Rectal smooth muscle tissue (tissue), 1 donor: ENCODE results near the gene ZBTB12.
"Not testable (repeated sequence)": the region's sequence is repeated elsewhere in the genome, so short reads cannot be mapped to it uniquely, and the experiment has no call there.

Experiments used
- H3K27ac ChIP-seq: one replicate; pipeline ENCODE4 v1.7.0; 2013; ENCODE audit warnings: low read depth, low read length, inconsistent platforms
- H3K27me3 ChIP-seq: one replicate; pipeline ENCODE4 v1.7.0; 2013; ENCODE audit warnings: low read length; ENCODE audit not compliant: control insufficient read depth, insufficient read depth
- H3K36me3 ChIP-seq: one replicate; pipeline ENCODE4 v1.7.0; 2013; ENCODE audit warnings: low read length; ENCODE audit not compliant: control insufficient read depth, insufficient read depth
- H3K4me1 ChIP-seq: one replicate; pipeline ENCODE4 v1.7.0; 2013; ENCODE audit warnings: low read length; ENCODE audit not compliant: control insufficient read depth, insufficient read depth
- H3K4me3 ChIP-seq: one replicate; pipeline ENCODE4 v1.7.0; 2013; ENCODE audit warnings: low read length
- H3K9ac ChIP-seq: one replicate; pipeline ENCODE4 v1.7.0; 2013; ENCODE audit warnings: low read length

The ZBTB12 gene

DNA sequence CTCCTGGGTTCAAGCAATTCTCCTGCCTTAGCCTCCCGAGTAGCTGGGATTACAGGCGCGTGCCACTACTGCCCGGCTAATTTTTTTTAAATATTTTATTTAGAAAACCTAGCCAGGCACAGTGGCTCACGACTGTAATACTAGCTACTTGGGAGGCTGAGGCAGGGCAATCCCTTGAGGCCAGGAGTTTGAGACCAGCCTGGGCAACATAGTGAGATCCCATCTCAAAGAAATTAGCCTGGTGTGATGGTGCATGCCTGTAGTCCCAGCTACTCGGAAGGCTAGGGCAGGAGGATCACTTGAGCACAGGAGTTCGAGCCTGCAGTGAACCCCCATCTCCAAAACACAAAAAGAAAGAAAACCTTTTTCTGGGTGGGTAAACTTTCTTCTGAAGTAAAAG, 25.5 kb downstream of the ZBTB12 start:
- H3K9ac ChIP-seq, result no peak overlapping the region
- no peaks in the 10 kb centered on the region for H3K27me3 ChIP-seq
- no peak overlapping the region for H3K27ac ChIP-seq
- H3K4me3 ChIP-seq, result no peak overlapping the region
- H3K36me3 ChIP-seq, result peaks cover 10% of the 10 kb centered on the region
- no peaks in the 10 kb centered on the region for H3K4me1 ChIP-seq

DNA sequence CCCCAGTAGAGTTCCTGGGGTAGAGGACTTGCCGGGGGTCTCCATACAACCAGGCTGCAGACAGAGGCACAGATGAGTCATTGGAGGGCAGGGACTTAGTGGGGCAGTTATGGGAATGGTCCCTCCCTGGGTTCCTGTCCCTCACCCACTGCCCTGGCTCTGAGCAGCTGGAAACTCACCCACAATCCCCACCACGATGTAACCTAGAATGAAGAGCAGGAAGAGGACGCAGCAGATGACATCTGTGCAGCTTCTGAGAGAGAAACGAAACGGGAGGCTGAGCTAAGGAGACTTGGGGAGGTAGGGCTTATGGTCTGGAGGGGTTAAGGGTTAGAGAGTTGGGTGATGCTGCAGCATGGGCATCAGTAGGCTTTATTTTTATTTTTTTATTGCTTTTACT, 26.0 kb downstream of the ZBTB12 start:
- H3K4me3 ChIP-seq, result no peak overlapping the region
- peaks cover 5% of the 10 kb centered on the region for H3K36me3 ChIP-seq
- no peak overlapping the region for H3K9ac ChIP-seq
- no peak overlapping the region for H3K27ac ChIP-seq
- H3K4me1 ChIP-seq, result no peaks in the 10 kb centered on the region
- H3K27me3 ChIP-seq, result no peaks in the 10 kb centered on the region

GRCh38 chr6:31874836-31875572, 26.9 kb downstream of the ZBTB12 start:
- no peaks in the 10 kb centered on the region for H3K27me3 ChIP-seq
- H3K9ac ChIP-seq, result no peak overlapping the region
- no peak overlapping the region for H3K27ac ChIP-seq
- H3K4me1 ChIP-seq, result no peaks in the 10 kb centered on the region
- H3K4me3 ChIP-seq, result no peak overlapping the region
- H3K36me3 ChIP-seq, result no peaks in the 10 kb centered on the region

DNA sequence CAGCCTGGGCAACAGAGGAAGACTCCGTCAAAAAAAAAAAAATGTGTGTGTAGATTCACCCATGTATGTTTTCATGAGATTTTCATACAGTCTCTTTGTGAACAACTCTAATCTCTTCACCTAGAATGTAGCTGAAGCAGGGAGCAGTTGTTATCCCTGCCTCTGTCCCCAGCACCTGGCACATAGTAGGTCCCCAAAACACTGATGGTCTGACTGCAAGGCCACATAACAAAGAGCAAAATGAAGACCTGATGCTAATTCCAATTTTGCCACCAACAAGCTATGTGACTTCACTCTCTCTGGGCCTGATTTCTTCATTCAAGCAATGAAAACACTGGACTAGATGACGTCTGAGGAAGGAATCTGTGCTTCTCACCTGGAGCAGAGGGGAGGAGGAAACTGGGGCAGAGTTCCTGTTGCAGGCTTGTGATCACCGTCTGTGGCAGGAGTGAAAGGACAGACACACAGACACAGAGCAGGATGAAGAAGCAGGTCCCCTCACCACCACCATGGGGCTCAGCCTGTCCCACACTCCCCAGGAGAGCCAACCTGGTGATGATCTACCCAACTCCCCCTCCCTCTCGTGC, 27.7 kb downstream of the ZBTB12 start:
- Histone ChIP-seq H3K27me3 (no peaks in the 10 kb centered on the region), H3K36me3 (no peaks in the 10 kb centered on the region), H3K4me1 (no peaks in the 10 kb centered on the region), H3K27ac (no peak overlapping the region), H3K4me3 (no peak overlapping the region), H3K9ac (no peak overlapping the region)

GRCh38 chr6:31871046-31871659, 30.7 kb downstream of the ZBTB12 start:
- Histone ChIP-seq H3K27me3 (no peaks in the 10 kb centered on the region), H3K4me3 (no peak overlapping the region), H3K9ac (no peak overlapping the region), H3K36me3 (no peaks in the 10 kb centered on the region), H3K4me1 (no peaks in the 10 kb centered on the region), H3K27ac (no peak overlapping the region)

- Histone ChIP-seq H3K9ac (no peak overlapping the region), H3K4me1 (no peaks in the 10 kb centered on the region), H3K27ac (no peak overlapping the region), H3K36me3 (no peaks in the 10 kb centered on the region), H3K27me3 (no peaks in the 10 kb centered on the region), H3K4me3 (no peak overlapping the region)
Observed at GRCh38 chr6:31870385-31870921, 31.4 kb downstream of the ZBTB12 start.

DNA sequence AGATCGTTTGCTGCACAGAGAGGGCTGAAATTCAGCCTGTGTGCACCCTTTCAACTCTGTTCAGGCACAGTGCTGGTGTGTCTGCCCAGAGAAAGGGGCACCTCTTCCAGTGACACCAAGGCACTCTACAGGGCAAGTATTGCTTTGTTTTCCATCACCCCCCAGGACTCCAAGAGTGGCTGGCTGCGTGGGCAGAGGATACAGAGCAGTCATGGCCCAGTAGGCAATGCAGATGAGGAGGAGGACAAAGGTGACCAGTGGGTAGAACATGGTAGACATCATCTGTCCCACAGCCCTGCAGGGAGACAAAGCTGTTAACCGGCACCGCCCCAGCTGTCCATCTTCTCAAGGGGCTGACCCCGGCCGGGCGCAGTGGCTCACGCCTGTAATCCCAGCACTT, 32.5 kb downstream of the ZBTB12 start:
- Histone ChIP-seq H3K27ac (no peak overlapping the region), H3K4me3 (no peak overlapping the region), H3K36me3 (peaks cover 3% of the 10 kb centered on the region), H3K27me3 (no peaks in the 10 kb centered on the region), H3K9ac (no peak overlapping the region), H3K4me1 (no peaks in the 10 kb centered on the region)

- H3K9ac ChIP-seq, H3K27ac ChIP-seq, H3K36me3 ChIP-seq, H3K4me1 ChIP-seq, H3K4me3 ChIP-seq, H3K27me3 ChIP-seq: not testable (repeated sequence)
Observed at GRCh38 chr6:31868658-31868971, 33.3 kb downstream of the ZBTB12 start.

DNA sequence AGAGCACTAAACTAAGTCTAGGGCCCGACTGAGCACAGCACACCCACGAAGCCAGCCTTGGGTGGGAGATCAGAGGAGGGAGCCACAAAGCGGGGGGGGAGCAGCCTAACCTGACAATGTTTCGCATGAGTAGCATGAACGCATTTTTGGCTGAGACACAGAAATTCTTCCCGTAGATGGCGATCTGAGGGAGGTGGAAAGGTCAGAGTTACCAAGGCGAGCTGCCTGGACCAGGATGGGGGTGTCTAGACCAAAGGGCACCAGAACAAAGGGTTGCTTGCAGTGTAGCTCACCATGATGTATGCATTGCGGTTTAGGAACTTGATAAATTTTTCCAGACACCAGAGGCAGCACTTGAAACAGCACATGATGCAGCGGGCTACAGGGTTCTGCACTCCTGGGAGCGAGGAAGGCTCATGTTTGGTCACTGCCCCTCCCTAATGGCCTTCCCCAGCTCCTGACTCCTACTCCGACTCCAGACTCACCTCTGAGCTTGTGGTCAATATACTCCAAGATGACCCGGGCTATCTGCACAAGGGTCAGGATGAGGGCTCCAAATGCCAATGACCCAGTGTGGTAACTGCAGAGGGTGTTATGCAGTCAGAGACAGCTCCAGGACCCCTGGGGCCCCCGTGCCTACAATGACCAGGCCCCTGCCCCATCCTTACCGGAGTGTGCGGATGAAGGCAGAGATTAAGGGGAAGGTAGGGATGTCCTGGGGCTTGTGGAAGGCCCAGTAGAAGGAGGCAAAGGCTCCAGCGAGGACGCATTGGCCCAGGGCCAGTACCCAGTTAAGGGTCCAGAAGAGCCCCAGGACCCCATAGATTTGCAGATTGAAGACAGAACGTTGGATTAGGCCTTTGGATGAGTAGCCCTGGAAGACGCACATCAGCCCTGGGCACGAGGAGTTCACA, 36.4 kb downstream of the ZBTB12 start:
- H3K27ac ChIP-seq, result no peak overlapping the region
- H3K36me3 ChIP-seq, result peaks cover 3% of the 10 kb centered on the region
- H3K27me3 ChIP-seq, result no peaks in the 10 kb centered on the region
- H3K4me1 ChIP-seq, result peaks cover 5% of the 10 kb centered on the region
- no peak overlapping the region for H3K9ac ChIP-seq
- no peak overlapping the region for H3K4me3 ChIP-seq

DNA sequence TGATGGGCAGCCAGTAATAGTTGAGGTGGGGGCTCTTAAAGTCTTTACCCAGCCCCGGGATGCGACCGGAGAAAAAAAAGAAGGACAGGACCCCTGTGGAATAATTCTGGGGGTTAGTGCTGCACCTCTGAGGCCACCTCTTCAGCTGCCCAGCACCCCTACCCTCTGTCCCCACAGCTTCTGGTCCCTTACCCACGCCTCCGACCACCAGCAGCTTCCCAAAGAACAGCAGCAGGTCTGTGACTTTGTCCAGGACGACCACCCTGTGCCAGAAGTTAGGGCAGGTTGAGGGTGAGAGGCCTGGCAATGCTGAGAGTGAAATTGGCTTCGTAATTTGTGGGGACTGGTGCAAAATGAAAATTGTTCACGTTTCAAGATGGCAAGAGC, 37.1 kb downstream of the ZBTB12 start:
- Histone ChIP-seq H3K4me1 (peaks cover 5% of the 10 kb centered on the region), H3K27me3 (no peaks in the 10 kb centered on the region), H3K36me3 (peaks cover 8% of the 10 kb centered on the region), H3K9ac (no peak overlapping the region), H3K4me3 (no peak overlapping the region), H3K27ac (no peak overlapping the region)

DNA sequence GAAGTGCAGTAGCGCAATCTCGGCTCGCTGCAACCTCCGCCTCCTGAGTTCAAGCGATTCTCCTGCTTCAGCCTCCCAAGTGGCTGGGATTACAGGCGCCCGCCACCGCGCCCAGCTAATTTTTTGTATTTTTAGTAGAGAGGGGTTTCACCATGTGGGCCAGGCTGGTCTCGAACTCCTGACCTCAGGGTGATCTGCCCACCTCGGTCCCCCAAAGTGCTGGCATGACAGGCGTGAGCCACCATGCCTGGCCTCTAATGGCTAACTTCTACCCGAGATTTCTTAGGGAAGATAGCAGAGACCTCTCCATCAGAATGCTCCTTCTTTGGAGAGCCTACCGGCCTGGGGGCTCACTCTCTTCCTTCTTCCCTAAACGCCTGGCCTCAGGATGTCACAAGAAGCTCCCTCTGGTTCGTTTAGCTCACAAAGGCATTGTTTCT, 37.7 kb downstream of the ZBTB12 start:
- H3K9ac ChIP-seq, result not testable (repeated sequence)

More for the DNA sequence above, 37.7 kb downstream of the ZBTB12 start:
- not testable (repeated sequence) for H3K27me3 ChIP-seq, H3K27ac ChIP-seq, H3K4me1 ChIP-seq
- Histone ChIP-seq H3K36me3 (peaks cover 14% of the 10 kb centered on the region), H3K4me3 (peak overlapping the region; percentile 59)
